Dermis blood vessel endothelial cell (primary cell): ENCODE data around the gene CDK5R1. TPM values are rescaled to one million over a fixed set of nuclear protein-coding genes. Genes with fewer than 3 reads are reported as not detected.
"Not testable (repeated sequence)": the region's sequence is repeated elsewhere in the genome, so short reads cannot be mapped to it uniquely, and the experiment has no call there.

ENCODE experiments used
- DNase-seq: peaks from one replicate; pipeline ENCODE4 v3.0.0; 2010
- total RNA-seq: library from RNA; depleted of rRNA; stranded (reverse); fragments of >200 nt; gene quantifications from 2 replicates; pipeline ENCODE4 v1.2.3, GENCODE V29; 2014

CDK5R1 gene
- total RNA-seq, 1 donor from 2014 or later = 1.4 TPM

DNA sequence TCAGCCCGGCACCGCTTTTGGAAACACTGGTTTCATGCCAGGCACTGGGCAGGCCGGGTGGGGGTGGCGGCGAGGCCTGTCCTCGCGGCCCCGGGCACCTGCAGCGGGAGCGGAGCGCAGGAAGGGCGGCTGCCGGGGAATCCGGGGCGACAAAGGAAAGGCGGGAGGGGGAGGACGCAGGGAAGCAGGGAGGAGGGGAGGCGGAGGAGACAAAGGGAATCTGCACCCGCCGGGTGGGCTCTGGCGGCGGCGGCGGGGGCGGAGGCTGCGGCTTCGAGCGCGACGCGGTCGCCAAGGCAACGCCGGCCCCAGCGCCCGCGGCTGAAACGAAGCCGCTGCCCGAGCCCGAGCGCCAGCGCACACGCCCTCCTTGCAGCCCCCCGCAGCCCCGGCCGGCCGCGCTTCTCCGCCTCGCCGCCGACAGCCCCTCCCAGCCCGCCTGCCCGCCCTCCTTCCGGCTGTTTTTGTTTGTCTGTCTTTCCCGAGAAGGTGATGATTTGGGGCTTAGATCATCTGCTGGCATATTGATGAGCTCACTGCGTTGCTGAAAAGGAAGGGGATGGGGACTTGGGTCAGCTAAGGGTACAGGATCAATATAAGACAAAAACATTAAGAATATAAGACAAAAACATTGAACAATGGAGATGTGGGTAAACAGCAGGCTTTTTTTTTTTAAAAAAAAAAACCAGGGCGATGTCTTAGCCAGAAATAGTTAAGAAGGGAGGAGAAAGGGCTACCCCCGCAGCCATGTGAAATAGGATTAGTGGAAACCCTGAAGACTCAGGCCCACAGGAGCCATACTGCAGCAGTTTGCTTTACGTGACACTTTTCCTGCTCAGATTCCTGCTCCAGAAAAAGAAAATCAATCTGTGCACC, 32.7 kb downstream of the CDK5R1 start:
- peak; percentile 58 for DNase-seq

DNA sequence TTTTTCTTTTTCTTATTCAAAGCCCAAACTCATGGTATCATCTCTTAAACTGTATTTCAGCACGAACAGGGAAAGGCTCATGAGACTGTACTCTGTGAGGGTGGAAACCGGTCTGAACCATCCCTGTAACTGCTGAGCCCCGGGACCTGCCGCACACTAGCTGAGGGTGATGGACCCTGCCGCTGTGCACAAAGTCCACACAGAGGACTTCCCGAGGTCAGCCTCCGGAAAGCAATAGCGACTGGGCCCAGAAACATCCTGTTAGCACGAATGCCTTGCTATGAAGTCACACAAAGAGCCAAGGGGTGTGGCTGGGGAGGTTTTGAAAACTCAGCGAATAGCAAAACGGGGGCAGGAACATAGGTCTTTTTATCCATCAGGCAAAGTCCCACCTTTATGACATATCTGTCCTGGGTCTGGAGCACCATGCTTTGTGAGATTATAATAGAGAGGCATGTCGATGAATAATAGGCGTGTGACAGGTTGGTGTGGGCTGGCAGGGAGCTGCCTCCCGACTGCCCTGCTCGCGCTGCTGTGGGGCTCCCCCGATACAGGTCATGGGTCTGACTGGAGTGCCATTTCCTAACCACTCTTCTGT, 33.4 kb downstream of the CDK5R1 start:
- peak; percentile 77 for DNase-seq

DNA sequence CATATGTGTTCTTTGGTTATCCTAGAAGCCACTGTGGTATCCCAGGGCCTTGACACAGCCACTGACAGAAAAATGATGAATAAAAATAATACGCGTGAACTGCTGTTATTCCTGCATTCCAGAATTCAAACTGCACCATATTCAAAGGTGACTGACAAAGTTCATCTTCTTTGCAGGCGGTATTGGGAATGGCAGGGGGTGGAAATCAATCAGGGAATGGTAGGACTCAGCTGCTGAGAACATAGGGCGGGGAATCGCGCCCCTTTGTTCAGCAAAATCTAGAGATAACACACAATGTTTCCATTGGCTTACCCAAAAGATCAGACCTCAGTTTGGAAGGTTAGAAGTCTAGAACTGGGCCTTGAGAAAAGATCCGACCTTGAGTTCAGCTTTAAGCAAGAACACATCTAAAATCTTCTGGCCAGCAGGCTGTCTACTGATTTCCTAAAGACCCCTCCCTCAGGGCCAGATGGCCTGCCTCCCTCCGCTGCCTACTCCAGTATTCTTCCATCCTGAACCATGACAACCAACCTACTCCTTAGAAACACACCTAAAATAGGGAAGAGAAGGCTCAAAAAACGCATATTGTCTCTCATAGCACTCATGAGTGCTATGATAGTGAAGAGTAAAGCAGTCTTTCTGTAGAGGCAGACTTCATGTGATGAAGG, 34.1 kb downstream of the CDK5R1 start:
- DNase-seq = no peak

DNA sequence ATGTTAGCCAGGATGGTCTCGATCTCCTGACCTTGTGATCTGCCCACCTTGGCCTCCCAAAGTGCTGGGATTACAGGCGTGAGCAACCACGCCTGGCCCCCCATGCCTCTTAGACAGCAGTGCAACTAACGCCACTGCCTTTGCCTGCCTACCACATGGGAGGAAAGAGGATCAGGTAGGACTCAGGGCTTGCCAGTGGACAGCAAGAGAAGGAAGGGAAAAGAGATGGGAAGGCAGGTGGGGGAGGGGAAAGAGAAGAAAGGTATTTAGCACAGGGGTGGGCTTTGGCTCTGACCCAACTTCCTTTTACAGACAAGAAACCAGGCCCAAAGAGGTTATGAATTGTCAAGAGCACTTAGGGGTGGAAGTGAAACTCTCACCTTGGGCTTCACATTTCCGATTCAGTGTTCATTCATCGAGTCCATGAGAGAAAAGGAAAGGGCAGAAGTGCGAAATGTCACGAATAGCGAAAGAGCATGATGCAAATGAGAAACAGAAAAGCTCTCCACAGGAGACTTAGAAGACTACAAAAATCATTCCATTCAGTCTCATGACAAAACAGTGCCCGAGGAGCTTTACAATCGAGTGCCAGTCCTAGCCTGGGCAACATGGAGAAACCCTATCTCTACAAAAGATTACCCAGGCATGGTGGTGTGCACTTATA, 36.4 kb downstream of the CDK5R1 start:
- DNase-seq = no peak

DNA sequence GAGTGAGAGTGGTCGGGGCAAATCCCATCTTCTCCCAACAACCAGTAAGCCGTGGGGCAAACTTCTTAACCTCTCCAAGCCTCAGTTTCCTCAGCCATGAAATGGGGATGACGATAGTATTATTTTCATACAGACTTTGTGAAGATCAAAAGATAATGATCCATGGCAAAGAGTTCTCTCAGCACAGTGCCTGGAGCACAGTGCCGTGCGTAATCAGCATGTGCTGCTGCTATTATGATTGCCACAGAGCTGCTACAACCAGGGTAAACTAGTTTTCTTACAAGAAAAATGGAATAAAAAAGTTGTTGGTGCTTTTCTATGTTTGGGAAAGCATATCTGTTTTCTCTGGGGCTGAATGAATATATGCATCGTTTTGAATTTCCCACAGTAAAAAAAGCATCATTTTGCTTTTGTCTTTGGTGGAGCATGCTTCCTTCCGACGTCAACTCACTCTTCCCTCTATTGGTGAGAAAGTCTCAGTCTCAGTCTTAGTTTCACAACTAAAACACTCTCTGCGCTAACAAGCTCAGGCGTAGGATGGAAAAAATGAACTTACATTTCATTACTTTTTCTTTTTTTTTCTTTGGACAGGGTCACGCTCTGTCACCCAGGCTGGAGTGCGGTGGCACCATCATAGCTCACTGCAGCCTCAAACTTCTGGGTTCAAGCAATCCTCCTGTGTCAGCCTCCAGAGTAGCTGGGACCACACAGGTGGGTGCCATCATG, 37.2 kb downstream of the CDK5R1 start:
- no peak for DNase-seq

DNA sequence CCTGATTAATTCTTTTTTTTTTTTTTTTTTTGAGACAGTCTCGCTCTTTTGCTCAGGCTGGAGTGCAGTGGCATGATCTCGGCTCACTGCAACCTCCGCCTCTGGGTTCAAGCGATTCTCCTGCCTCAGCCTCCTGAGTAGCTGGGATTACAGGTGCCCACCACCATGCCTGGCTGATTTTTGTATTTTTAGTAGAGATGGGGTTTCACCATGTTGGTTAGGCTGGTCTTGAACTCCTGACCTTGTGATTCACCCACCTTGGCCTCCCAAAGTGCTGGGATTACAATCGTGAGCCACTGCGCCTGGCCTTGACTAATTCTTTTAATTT, 37.7 kb downstream of the CDK5R1 start:
- DNase-seq = not testable (repeated sequence)

DNA sequence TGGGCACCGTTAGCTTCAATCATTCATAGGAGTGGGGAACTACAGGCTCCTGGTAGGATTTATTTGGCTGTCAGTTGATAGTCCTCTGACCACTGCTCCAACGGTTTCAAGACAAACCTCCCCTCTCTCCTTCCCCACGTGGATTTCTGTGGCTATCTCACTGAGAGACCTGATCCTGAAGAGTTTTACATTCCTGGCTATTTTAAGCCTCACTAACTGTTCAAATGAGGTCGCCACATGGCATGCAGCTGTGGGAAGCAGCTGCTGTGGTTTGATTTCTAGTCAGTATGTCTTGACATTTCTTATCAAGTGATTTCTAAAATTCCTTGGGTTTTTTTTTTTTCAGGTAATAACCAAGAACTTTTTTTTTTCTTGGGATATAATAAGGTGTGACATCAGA, 38.3 kb downstream of the CDK5R1 start:
- DNase-seq = no peak

DNA sequence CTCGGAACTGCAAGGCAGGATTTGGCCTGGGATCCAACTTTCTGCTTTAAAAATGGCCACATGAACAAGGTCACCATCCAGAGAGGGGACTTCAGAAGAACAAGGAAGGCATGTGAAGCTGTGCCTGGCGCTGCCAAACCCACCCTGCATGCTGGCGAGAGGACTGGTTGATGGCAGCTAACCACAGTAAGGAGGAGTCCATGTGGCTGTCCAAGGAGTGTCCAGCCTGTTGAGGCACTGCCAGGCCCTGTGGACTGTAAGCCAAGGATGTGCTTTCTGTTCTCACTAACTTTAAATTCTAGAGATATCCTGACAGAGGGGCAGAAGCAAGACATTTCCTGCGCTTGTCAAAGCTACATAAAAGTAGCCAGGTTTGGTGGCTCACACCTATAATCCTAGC, 40.4 kb downstream of the CDK5R1 start:
- DNase-seq = no peak

DNA sequence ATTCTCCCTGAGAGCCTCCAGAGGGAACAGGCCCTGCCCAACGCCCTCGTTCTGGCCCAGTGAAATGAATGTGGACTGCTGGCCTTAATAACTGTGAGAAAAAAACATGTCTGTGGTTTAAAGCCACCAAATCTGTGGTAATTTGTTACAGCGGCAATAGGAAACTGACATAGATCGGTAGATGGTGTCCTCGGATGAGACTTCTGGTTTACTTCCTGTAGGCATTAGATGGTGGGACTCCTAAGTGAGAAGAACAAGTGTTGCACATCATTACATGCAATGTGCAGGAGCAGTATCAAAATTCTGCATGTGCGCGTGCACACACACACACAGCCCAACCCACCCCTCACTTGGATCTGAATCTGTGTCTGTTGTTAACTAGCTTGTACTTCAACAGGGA, 42.0 kb downstream of the CDK5R1 start:
- no peak for DNase-seq

DNA sequence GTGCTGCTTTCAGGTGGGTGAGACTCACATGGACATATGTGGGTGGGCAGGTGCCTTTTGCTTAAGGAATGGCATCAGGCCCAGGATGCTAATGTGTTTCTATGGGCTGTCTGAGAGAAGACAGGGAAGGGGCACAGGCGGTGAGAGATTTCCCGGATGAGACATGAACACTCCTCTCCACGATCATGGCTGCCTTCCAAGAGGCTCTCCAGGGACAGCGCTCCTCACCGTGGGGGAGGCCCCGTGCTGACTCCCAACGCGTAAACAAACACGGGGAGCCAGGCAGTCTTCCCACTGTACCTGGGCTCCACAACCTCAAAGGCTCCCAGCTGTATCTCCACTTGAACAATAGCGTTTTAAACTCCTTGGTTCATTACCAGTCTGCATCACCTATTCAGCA, 42.8 kb downstream of the CDK5R1 start:
- DNase-seq = no peak

DNA sequence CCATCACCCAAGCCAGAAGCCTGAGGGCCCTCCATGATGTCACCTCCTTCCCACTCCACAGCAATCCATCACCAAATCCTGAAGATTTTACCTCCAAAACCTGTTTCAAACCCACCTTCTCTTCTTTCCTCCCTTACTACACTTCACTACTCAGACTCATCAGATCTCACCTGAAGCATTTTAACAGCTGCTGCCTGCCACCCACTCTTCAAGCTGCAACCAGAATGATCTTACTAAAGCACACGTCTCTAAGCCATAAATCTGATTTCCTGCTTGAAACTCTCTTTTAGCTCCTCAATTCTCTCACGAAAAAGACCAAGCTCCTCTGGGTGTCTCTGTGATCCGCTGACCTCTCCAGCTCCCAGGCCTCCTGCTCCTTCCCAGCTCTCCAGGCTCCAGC, 46.5 kb downstream of the CDK5R1 start:
- DNase-seq = no peak

DNA sequence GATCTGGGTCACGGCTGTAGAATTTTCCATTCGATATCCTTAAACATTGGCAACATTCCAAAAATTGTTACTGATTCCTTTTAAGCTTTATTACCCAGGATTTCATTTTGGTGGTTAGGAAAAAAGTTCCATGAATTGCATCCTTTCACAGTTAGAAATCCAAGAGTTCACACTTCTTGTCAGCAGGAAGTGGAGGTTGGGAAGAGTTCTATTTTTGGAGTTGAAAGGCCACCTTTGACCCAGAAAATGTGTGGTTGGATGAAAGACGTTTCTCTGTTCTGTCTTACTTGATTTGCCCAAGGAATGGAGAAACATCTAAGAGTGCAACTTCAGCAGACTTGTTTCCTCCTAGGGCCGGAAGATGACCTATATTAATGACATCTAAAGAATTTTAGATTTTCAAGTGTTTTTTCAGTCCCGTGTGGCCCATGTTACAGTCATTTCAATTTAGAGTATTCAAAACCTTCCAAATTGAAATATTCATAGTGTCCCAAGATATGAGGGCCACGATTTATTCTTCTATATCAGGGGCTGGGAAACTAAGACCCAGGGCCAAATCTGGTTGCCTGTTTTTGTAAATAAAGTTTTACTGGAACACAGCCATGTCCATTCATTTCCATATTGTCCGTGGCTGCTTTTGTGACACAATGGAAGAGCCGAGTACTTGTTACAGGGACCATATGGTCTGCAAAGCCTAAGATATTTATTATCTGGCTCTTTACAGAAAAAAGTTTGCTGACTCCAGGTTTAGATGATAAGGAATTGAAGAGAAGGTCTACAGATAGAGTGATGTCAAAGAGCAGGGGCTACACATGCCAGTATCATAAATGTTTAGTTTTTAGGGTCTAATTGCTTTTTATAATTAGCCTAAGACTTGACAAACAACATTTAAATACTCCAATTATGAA, 50.2 kb downstream of the CDK5R1 start:
- DNase-seq = peak; percentile 81

Other genes starting within 250 kb of the CDK5R1 start
- 0.05 TPM in 1 of 2 replicates, not detected in the other for gene RHBDL3, start 221.2 kb upstream of the CDK5R1 start, total RNA-seq
- 16.5 and 19.6 TPM in 2 replicates for gene C17orf75, start 144.8 kb upstream of the CDK5R1 start, total RNA-seq
- gene ZNF207, start 136.8 kb upstream of the CDK5R1 start, total RNA-seq = 115 and 117 TPM in 2 replicates
- 130 and 152 TPM in 2 replicates for gene PSMD11, start 42.5 kb upstream of the CDK5R1 start, total RNA-seq